Effector memory CD4-positive, alpha-beta T cell (primary cell): ENCODE measurements around the gene CCDC159.
A peak's percentile ranks its signal among the peaks of the same experiment; 100 is the strongest.

Source experiments
- DNase-seq, 3 donors: peaks; one replicate each; pipeline ENCODE4 v3.0.0-alpha.2; 2020
- H3K27ac ChIP-seq: 2 replicates; pipeline ENCODE4 v1.7.0; 2013; ENCODE audit warnings: mild to moderate bottlenecking, low read length, moderate library complexity; ENCODE audit not compliant: insufficient read depth, poor library complexity, severe bottlenecking
- H3K27me3 ChIP-seq: replicated peaks from 2 replicates; pipeline ENCODE4 v1.7.0; 2013; ENCODE audit warnings: mild to moderate bottlenecking, low read length; ENCODE audit not compliant: insufficient read depth, control insufficient read depth, poor library complexity, severe bottlenecking
- H3K36me3 ChIP-seq: 2 replicates; pipeline ENCODE4 v1.7.0; 2013; ENCODE audit warnings: mild to moderate bottlenecking, low read length, moderate library complexity; ENCODE audit not compliant: control insufficient read depth, insufficient read depth
- H3K4me1 ChIP-seq: 2 replicates; pipeline ENCODE4 v1.7.0; 2013; ENCODE audit warnings: low read length, mild to moderate bottlenecking; ENCODE audit not compliant: control insufficient read depth, insufficient read depth, poor library complexity, severe bottlenecking
- H3K4me3 ChIP-seq: 2 replicates; pipeline ENCODE4 v1.7.0; 2013; ENCODE audit warnings: low read length, low read depth, mild to moderate bottlenecking; ENCODE audit not compliant: insufficient read depth, poor library complexity, severe bottlenecking
- H3K9me3 ChIP-seq: 2 replicates; pipeline ENCODE4 v1.7.0; 2013; ENCODE audit warnings: mild to moderate bottlenecking, low read length, moderate library complexity; ENCODE audit not compliant: control insufficient read depth

CCDC159 gene

DNA sequence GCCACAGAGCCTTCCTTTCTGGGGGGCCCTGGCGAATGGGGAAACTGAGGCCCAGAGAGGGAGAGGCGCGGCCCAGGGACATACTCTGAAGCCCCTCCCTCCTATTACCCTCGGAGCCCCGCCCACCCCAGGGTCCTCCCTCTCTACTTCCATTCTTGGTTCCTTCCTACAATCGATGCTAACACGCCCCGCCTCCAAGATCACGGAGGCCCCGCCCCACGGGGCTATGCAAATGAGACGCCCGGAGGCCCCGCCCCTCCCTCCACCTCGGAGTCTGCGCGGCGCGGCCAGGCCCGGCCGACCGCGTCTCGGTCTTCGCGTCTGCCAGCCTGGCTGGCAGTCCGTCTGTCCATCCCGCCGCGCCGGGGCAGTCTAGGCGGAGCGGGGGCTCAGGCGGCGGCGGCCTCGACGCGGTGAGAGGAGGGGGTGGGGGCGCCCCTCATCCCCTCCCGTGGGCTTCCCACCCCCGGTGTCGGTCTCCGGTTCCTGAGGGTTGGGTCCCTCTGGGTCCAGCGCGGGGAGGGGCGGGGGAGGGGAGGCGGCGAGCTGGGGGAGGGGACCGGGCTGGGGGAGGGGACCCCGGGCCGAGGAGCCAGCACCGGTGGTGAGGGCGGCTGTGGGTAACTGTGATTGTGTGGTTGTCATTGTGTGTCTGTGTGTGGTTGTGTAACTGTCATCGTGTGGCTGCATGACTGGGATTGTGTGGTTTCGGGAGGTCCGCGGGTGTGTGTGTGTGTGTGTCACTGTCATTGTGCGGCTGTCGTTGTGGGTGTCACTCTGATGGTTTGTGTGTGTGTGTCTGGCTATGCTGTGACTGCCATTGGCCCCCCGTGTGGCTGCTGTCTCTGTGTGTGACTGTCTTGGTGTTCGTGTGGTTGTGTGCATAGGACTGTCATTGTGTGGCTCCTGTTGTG, 9.1 kb downstream of the CCDC159 start, which contains the start of gene PLPPR2:
Gene PLPPR2 (plus strand): TSS at position 273 of the 914 bp plus-strand sequence. CDS start 2,242 bp downstream, outside the sequence.
- H3K4me3 ChIP-seq = peak within 1 kb of the TSS; percentile 49
- no peaks in the 10 kb centered on the region for H3K36me3 ChIP-seq
- no peaks in the 10 kb centered on the region for H3K27me3 ChIP-seq
- H3K4me1 ChIP-seq = peaks cover 6% of the 10 kb centered on the region
- peak; percentile 72 to 81 (median 81) for DNase-seq
- no peak within 1 kb of the TSS for H3K27ac ChIP-seq
- H3K9me3 ChIP-seq = no peaks in the 10 kb centered on the region

DNA sequence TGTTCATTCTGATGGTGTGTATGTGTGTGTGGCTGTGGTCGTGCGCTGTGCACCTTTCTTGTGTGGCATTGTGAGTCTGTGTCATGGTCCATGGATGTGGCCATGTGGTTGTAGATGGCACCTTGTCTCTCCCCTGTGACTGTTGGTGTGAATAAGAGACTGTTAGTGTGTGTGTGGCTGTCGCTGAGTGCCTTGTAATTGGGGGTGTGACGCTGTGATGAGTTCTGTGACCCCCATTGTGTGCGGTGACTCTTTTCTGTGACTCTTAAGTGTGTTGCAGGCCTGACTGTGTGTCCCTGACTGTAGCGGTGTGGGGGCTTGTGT, 9.7 kb downstream of the CCDC159 start:
- no peak for DNase-seq
- H3K9me3 ChIP-seq = no peaks in the 10 kb centered on the region
- H3K27ac ChIP-seq = no peak overlapping the region
- no peaks in the 10 kb centered on the region for H3K36me3 ChIP-seq
- no peaks in the 10 kb centered on the region for H3K27me3 ChIP-seq
- H3K4me3 ChIP-seq = peak overlapping the region; percentile 49
- H3K4me1 ChIP-seq = peaks cover 6% of the 10 kb centered on the region

- Histone ChIP-seq H3K27ac (no peak overlapping the region), H3K9me3 (no peaks in the 10 kb centered on the region), H3K4me1 (peaks cover 6% of the 10 kb centered on the region), H3K36me3 (no peaks in the 10 kb centered on the region), H3K27me3 (no peaks in the 10 kb centered on the region), H3K4me3 (no peak overlapping the region)
- DNase-seq = no peak
Measured at GRCh38 chr19:11356676-11357550, 10.6 kb downstream of the CCDC159 start.

DNA sequence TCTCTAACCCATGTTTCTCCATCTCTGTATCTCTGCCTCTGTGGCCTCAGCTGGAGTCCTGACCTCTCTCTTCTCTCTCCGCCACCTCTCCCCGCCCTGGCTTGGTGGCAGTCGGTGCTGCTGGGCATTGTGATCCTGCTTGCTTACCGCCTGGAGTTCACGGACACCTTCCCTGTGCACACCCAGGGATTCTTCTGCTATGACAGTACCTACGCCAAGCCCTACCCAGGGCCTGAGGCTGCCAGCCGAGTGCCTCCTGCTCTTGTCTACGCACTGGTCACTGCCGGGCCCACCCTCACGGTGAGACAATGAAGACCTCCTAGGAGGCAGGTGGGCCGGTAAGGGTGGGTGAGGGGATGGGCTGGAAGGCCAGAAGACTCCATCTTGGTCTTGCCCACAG, 13.1 kb downstream of the CCDC159 start:
- Histone ChIP-seq H3K4me1 (peaks cover 6% of the 10 kb centered on the region), H3K9me3 (no peaks in the 10 kb centered on the region), H3K27ac (no peak overlapping the region), H3K36me3 (no peaks in the 10 kb centered on the region), H3K4me3 (no peak overlapping the region), H3K27me3 (no peaks in the 10 kb centered on the region)
- DNase-seq = no peak

DNA sequence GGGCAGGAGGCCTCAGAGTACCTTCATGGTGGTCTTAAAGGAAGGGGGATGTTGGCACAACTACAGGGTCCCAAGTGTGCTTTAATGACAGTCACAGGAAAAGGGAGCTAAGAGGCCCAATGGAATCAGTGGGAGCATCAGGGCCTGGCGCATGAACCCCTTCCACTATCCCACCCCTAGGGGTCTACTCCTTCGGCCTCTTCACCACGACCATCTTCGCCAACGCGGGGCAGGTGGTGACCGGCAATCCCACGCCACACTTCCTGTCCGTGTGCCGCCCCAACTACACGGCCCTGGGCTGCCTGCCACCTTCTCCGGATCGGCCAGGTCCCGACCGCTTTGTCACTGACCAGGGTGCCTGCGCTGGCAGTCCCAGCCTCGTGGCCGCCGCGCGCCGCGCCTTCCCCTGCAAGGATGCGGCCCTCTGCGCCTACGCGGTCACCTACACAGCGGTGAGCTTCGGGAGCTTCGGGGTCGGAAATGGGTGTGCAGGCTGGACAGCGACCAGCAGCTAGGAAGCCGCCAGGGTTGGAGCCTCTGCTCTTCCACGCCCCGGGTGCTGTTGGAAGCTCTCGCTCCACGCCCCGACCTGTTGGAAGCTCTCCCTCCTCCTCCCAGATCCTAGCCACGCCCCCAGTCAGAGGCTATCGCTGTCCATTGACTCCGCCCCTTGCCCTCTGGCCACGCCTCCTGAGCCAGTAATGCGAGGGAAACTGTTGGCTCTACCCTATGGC, 14.9 kb downstream of the CCDC159 start:
- H3K27me3 ChIP-seq = no peaks in the 10 kb centered on the region
- H3K4me1 ChIP-seq = no peaks in the 10 kb centered on the region
- DNase-seq = no peak
- H3K36me3 ChIP-seq = peaks cover 2% of the 10 kb centered on the region
- no peaks in the 10 kb centered on the region for H3K9me3 ChIP-seq
- no peak overlapping the region for H3K27ac ChIP-seq
- H3K4me3 ChIP-seq = no peak overlapping the region

DNA sequence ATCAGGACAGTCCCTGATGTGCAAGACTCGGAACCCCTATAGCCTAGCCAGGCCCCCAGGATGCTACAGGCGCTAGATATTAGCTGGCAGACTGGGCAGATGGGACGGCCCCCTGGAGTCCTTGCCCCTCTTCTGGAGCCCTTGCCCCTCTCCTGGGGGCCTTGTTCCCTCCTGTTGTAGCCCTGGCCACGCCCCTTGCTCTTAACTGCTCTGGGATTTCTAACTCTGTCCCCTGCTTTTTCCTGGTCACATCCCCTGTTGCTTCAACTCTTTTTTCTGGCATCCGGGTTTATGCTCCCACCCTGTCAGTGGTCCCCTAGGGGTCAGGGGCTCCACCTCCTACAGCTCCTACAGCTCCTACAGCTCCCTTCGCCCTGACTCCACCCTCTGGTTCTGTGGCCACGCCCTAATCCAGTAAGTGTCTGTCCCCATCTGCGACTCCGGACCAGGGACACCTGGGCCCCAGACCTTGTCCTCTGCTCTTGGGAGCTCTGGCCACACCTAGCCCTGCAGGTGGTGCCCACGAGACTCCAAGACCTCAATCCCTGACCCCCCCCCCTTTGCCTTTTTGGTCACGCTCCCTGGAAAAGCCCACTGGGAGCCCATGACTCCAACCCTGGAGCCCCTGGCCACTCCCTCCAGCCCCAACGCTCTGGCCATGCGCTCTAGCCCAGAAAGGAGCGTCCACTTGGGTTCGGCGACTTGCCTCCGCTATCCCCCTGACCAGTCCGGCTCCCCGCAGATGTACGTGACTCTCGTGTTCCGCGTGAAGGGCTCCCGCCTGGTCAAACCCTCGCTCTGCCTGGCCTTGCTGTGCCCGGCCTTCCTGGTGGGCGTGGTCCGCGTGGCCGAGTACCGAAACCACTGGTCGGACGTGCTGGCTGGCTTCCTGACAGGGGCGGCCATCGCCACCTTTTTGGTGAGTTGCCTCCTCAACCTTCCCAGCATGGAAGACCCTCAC, 15.7 kb downstream of the CCDC159 start:
- Histone ChIP-seq H3K27me3 (no peaks in the 10 kb centered on the region), H3K9me3 (no peaks in the 10 kb centered on the region), H3K36me3 (peaks cover 2% of the 10 kb centered on the region), H3K4me3 (no peak overlapping the region), H3K4me1 (no peaks in the 10 kb centered on the region), H3K27ac (no peak overlapping the region)
- DNase-seq = no peak

GRCh38 chr19:11363881-11364280, 17.6 kb downstream of the CCDC159 start:
- H3K27me3 ChIP-seq = no peaks in the 10 kb centered on the region
- no peaks in the 10 kb centered on the region for H3K9me3 ChIP-seq
- H3K36me3 ChIP-seq = peaks cover 7% of the 10 kb centered on the region
- no peak for DNase-seq
- H3K4me3 ChIP-seq = no peak overlapping the region
- no peak overlapping the region for H3K27ac ChIP-seq
- H3K4me1 ChIP-seq = no peaks in the 10 kb centered on the region

DNA sequence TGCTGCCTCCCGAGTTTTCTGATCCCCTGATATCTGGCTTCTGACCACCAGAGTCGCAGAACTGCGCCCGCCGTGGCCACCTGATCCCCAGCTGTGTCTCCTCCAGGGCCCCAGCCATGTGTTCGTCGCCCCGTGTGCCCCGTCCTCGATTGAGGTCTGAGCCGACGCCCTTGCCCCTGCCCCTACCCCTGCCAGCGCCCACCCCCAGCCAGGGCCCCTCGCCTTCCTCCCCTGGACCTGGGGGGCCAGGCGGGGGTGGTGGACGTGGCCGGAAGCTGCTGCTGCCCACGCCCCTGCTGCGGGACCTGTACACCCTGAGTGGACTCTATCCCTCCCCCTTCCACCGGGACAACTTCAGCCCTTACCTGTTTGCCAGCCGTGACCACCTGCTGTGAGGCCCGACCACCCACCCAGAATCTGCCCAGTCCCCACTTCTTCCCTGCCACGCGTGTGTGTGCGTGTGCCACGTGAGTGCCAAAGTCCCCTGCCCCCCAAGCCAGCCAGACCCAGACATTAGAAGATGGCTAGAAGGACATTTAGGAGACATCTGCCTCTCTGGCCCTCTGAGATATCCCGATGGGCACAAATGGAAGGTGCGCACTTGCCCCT, 18.1 kb downstream of the CCDC159 start:
- DNase-seq = no peak
- Histone ChIP-seq H3K36me3 (peaks cover 7% of the 10 kb centered on the region), H3K27me3 (no peaks in the 10 kb centered on the region), H3K4me1 (no peaks in the 10 kb centered on the region), H3K27ac (no peak overlapping the region), H3K4me3 (no peak overlapping the region), H3K9me3 (no peaks in the 10 kb centered on the region)

GRCh38 chr19:11364935-11365334, 18.6 kb downstream of the CCDC159 start:
- no peak overlapping the region for H3K27ac ChIP-seq
- no peak overlapping the region for H3K4me3 ChIP-seq
- peaks cover 7% of the 10 kb centered on the region for H3K36me3 ChIP-seq
- no peaks in the 10 kb centered on the region for H3K4me1 ChIP-seq
- no peaks in the 10 kb centered on the region for H3K27me3 ChIP-seq
- no peaks in the 10 kb centered on the region for H3K9me3 ChIP-seq
- no peak for DNase-seq
